Naive thymus-derived CD4-positive, alpha-beta T cell (primary cell): ENCODE measurements around the gene PARM1. TPM values are rescaled to one million over a fixed set of nuclear protein-coding genes. Genes with fewer than 3 reads are reported as not detected.

Source experiments
- ATAC-seq: fragments of 150-1000 bp; cut with Tn5 transposase; 2 replicates; pipeline ENCODE4 v1.10.0; 2021; ENCODE audit warnings: mild to moderate bottlenecking, moderate library complexity
- CTCF ChIA-PET: fragments of 350-600 bp; sonication (Branson Sonifier 250); formaldehyde crosslinking; loops from one replicate; lab custom pipeline; 2021; ENCODE audit warnings: antibody characterized with exemption; lab: Charles Lee
- POLR2A ChIA-PET: fragments of 350-600 bp; sonication (Branson Sonifier 250); formaldehyde crosslinking; loops from one replicate; lab custom pipeline; 2021; ENCODE audit warnings: antibody characterized with exemption, inconsistent platforms; lab: Charles Lee
- DNase-seq, 9 donors: peaks; one replicate each; pipeline versions ENCODE4 v3.0.0 to v3.0.0-alpha.2; 2020 to 2022; ENCODE audit warnings: mixed read lengths in 1 of 9
- H3K27ac ChIP-seq: one replicate; pipeline ENCODE4 v1.7.0; 2013; ENCODE audit warnings: mild to moderate bottlenecking, low read depth, low read length, moderate library complexity
- H3K27me3 ChIP-seq, 2 donors: one replicate each; pipeline ENCODE4 v1.7.0; 2013; ENCODE audit warnings: low read length in 2 of 2, mild to moderate bottlenecking in 2 of 2, moderate library complexity in 2 of 2; ENCODE audit not compliant: control insufficient read depth in 2 of 2, insufficient read depth in 2 of 2
- H3K36me3 ChIP-seq, 3 experiments: 1 replicate in 2 of 3; 2 replicates in 1 of 3; pipeline ENCODE4 v1.7.0; 2013; ENCODE audit warnings: low read length in 3 of 3, mild to moderate bottlenecking in 3 of 3, moderate library complexity in 1 of 3; ENCODE audit not compliant: insufficient read depth in 3 of 3, control insufficient read depth in 2 of 3
- H3K4me1 ChIP-seq, 2 donors: one replicate each; pipeline ENCODE4 v1.7.0; 2013; ENCODE audit warnings: low read length in 2 of 2, mild to moderate bottlenecking in 2 of 2, moderate library complexity in 1 of 2; ENCODE audit not compliant: control insufficient read depth in 2 of 2, insufficient read depth in 2 of 2
- H3K4me3 ChIP-seq: 2 replicates; pipeline ENCODE4 v1.7.0; 2013; ENCODE audit warnings: mild to moderate bottlenecking, low read length
- H3K9me3 ChIP-seq, 3 experiments: 1 replicate in 2 of 3; 2 replicates in 1 of 3; pipeline ENCODE4 v1.7.0; 2013; ENCODE audit warnings: low read length in 3 of 3; ENCODE audit not compliant: control insufficient read depth in 2 of 3
- H3K27ac Mint-ChIP-seq, 9 donors: one replicate each; pipeline ENCODE4 v1.8.0; 2020 to 2022; ENCODE audit warnings: mixed read lengths in 9 of 9, mild to moderate bottlenecking in 8 of 9, moderate library complexity in 5 of 9, inconsistent platforms in 2 of 9
- H3K27me3 Mint-ChIP-seq, 5 donors: one replicate each; pipeline ENCODE4 v1.8.0; 2021 to 2022; ENCODE audit warnings: mixed read lengths in 5 of 5, mild to moderate bottlenecking in 1 of 5
- H3K36me3 Mint-ChIP-seq, 5 donors: one replicate each; pipeline ENCODE4 v1.8.0; 2020 to 2022; ENCODE audit warnings: mixed read lengths in 5 of 5, mild to moderate bottlenecking in 3 of 5, inconsistent platforms in 1 of 5
- H3K4me1 Mint-ChIP-seq, 7 donors: one replicate each; pipeline ENCODE4 v1.8.0; 2020 to 2022; ENCODE audit warnings: mixed read lengths in 7 of 7, mild to moderate bottlenecking in 3 of 7, inconsistent platforms in 1 of 7
- H3K4me3 Mint-ChIP-seq, 10 donors: one replicate each; pipeline ENCODE4 v1.8.0; 2020 to 2022; ENCODE audit warnings: mild to moderate bottlenecking in 10 of 10, mixed read lengths in 10 of 10, moderate library complexity in 6 of 10, inconsistent platforms in 2 of 10
- H3K9me3 Mint-ChIP-seq, 11 donors: one replicate each; pipeline ENCODE4 v1.8.0; 2020 to 2022; ENCODE audit warnings: mixed read lengths in 11 of 11, mild to moderate bottlenecking in 4 of 11, inconsistent platforms in 1 of 11, moderate library complexity in 1 of 11
- intact Hi-C, 2 donors: fragments of 100-400 bp; cut with micrococcal nuclease; formaldehyde crosslinking; loops; one replicate each; pipeline ENCODE4 v1.15.1; 2023
- polyA plus RNA-seq, 2 donors: library from polyadenylated mRNA; unstranded; fragments of 300-500 nt; fragmentation: Illumina TruSeq; gene quantifications; one replicate each; pipeline ENCODE4 v1.2.3, GENCODE V29; 2021
- total RNA-seq, 6 experiments: library from RNA in 5 of 6; stranded (reverse) in 5 of 6; gene quantifications; 1 replicate in 5 of 6; 2 replicates in 1 of 6; pipeline ENCODE4 v1.2.3 and lab custom pipeline; 2021 to 2026

Gene PARM1
- total and polyA plus RNA-seq, 7 experiments from 2014 or later = 0.03 to 0.91 (median 0.26) TPM; not detected in 3

DNA sequence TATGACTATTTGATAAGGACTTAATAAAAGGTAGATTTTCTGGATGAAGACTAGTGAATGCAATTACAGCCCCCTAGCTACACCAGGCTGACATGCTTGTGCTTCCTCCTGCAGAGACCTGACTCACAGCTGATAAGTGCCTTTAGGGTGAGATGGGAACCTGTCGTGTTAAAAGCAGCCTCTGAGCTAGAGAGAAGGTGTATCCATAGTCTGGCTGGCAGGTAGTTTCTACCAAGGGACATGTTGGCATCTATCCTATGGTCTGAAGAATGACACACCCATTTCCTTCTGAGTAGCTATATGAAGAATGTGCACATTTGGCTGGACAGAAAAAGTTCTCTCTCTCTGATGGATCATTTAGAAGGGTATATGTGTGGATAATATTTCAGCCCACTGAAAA lies 64.1 kb downstream of the PARM1 start:
- Mint-ChIP-seq H3K36me3 (no peaks in the 10 kb centered on the region), H3K27me3 (no peaks in the 10 kb centered on the region), H3K27ac (no peak overlapping the region), H3K4me3 (no peak overlapping the region), H3K9me3 (peaks cover 0 to 4% (median 0%) of the 10 kb centered on the region in 11 donors), H3K4me1 (no peaks in the 10 kb centered on the region)
- no peak for ATAC-seq
- Histone ChIP-seq H3K36me3 (no peaks in the 10 kb centered on the region), H3K27me3 (no peaks in the 10 kb centered on the region), H3K9me3 (no peaks in the 10 kb centered on the region), H3K4me3 (no peak overlapping the region), H3K4me1 (no peaks in the 10 kb centered on the region), H3K27ac (no peak overlapping the region)
- no peak for DNase-seq
- intact Hi-C loops = no loop called here
- POLR2A ChIA-PET = no interaction called here
- CTCF ChIA-PET = no interaction called here

DNA sequence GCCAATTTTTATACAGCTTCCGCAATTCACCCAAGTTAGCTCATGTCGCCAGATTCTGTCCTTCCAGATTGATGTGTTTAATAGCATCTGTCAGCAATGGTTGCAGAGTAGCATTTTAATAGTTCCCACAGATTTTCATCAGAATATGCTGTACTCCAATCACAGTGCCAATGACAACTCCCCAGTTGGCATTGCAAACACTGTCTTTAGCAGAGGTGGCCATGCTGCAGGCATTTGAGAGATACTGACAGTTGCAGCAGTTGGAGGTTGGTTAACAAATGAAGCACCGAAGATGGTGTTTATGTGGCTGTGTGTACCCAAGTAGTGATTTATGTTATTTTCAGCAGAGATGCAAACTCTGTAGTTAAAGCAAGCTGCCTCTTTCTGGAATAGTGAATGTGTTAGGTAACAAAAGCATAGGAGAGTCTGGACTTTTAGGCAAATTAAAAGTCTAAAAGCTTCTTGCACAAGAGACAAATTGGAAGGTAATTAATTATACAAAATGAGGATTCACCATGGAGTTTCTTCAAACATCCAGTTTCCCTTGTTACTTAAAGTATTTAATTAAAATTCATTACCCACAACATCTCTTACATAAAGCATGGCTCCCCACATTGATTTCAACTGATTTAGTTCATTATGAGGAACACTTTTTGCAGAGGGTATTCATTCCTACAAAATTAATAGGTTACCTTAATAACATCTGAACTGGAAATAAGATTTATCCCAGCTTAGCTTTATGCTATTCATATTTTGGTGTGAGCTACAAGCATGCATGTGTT lies 65.2 kb downstream of the PARM1 start:
- Histone ChIP-seq H3K27ac (no peak overlapping the region), H3K9me3 (no peaks in the 10 kb centered on the region), H3K36me3 (no peaks in the 10 kb centered on the region), H3K27me3 (no peaks in the 10 kb centered on the region), H3K4me1 (no peaks in the 10 kb centered on the region), H3K4me3 (no peak overlapping the region)
- Mint-ChIP-seq H3K27ac (no peak overlapping the region), H3K4me3 (no peak overlapping the region), H3K9me3 (peaks cover 0 to 4% (median 0%) of the 10 kb centered on the region in 11 donors), H3K36me3 (no peaks in the 10 kb centered on the region), H3K4me1 (no peaks in the 10 kb centered on the region), H3K27me3 (peaks cover 0 to 4% (median 0%) of the 10 kb centered on the region in 5 donors)
- ChIA-PET CTCF (no interaction called here), POLR2A (no interaction called here)
- ATAC-seq (no peak), DNase-seq (no peak)
- intact Hi-C loops = no loop called here

DNA sequence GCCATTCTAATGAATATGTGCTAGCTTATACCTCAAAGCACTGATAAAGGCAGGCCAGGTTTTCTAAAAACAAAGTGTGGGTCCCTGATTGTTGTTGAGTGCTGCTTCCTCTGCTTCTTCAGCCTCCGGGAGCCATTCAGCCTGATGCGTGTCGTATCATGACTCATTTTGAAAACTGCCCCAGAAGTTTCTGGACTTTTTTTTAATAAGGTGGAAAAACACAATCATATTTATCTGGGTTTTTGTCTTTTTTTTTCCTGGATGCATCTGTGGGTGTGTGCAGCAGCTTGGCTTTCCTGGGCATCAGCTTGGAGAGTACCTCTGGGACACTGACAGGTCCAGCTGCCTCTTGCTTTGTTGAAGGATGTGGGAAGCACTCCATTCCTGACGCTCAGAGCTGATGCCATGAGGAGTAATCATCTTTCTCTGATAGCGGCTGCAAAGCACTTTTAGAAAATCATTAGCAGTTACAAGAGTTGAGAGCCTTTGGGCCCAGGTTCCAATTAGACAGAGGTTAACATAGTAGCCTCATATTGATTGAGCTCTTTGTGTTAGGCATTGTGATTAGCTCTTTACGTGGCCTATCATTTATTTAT lies 66.9 kb downstream of the PARM1 start:
- ATAC-seq = no peak
- CTCF ChIA-PET = no interaction called here
- H3K9me3 ChIP-seq = no peaks in the 10 kb centered on the region
- intact Hi-C loops = no loop called here
- no peak overlapping the region for H3K27ac ChIP-seq
- peaks cover 0 to 8% (median 0%) of the 10 kb centered on the region in 5 donors for H3K27me3 Mint-ChIP-seq
- H3K9me3 Mint-ChIP-seq = peaks cover 0 to 5% (median 0%) of the 10 kb centered on the region in 11 donors
- no peak overlapping the region for H3K4me3 Mint-ChIP-seq
- no peaks in the 10 kb centered on the region for H3K4me1 ChIP-seq
- POLR2A ChIA-PET = no interaction called here
- H3K27ac Mint-ChIP-seq = no peak overlapping the region
- no peaks in the 10 kb centered on the region for H3K27me3 ChIP-seq
- H3K4me1 Mint-ChIP-seq = no peaks in the 10 kb centered on the region
- no peak overlapping the region for H3K4me3 ChIP-seq
- H3K36me3 ChIP-seq = no peaks in the 10 kb centered on the region
- no peaks in the 10 kb centered on the region for H3K36me3 Mint-ChIP-seq
- DNase-seq = no peak

DNA sequence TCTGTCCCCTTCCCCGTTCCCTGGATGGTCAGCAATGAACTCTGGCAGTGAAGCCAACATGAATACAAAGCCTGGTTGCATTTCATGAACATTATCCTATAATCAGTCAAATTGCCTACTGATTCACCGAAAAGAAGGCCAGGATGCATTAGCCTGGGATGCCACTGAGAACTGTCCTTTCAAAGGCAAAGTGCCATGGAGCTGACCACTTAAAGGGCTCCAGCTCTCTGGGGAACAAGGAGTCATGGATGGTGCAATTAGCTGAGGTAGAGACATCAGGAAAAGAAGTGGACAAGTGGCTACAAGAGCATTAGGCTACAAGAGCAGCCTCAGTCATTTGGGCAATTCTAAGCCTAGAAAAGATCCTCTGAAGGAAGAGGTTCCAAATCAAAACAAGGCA lies 69.0 kb downstream of the PARM1 start:
- Histone ChIP-seq H3K4me3 (no peak overlapping the region), H3K27me3 (no peaks in the 10 kb centered on the region), H3K27ac (no peak overlapping the region), H3K36me3 (no peaks in the 10 kb centered on the region), H3K4me1 (no peaks in the 10 kb centered on the region), H3K9me3 (no peaks in the 10 kb centered on the region)
- H3K27ac Mint-ChIP-seq = no peak overlapping the region
- ChIA-PET CTCF (no interaction called here), POLR2A (no interaction called here)
- no peaks in the 10 kb centered on the region for H3K36me3 Mint-ChIP-seq
- H3K4me1 Mint-ChIP-seq = no peaks in the 10 kb centered on the region
- DNase-seq (no peak), ATAC-seq (no peak)
- intact Hi-C loops = no loop called here
- no peak overlapping the region for H3K4me3 Mint-ChIP-seq
- peaks cover 0 to 8% (median 0%) of the 10 kb centered on the region in 5 donors for H3K27me3 Mint-ChIP-seq
- peaks cover 0 to 17% (median 2%) of the 10 kb centered on the region in 11 donors for H3K9me3 Mint-ChIP-seq

DNA sequence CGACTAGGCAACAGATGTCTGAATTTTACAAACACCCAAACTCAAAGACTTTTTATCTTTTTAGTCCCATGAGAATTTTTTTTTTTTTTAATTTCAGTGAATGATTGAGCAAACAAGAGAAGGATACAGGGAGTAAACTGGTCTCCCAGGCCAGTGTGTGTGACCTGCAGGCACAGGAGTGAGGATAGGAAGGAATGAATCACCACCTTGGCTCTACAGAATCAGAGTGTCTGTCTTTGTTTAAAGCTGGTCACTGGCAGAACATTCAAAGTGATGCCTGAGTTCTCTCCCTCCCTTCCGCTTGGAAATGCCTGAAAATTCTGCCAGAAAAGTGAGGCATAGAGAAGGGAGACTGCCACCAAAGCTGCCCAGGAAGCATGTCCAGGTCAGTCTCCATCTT lies 69.5 kb downstream of the PARM1 start:
- no peak overlapping the region for H3K4me3 Mint-ChIP-seq
- Histone ChIP-seq H3K4me1 (no peaks in the 10 kb centered on the region), H3K27ac (no peak overlapping the region), H3K4me3 (no peak overlapping the region), H3K36me3 (no peaks in the 10 kb centered on the region), H3K27me3 (no peaks in the 10 kb centered on the region), H3K9me3 (no peaks in the 10 kb centered on the region)
- POLR2A ChIA-PET = no interaction called here
- peaks cover 0 to 22% (median 4%) of the 10 kb centered on the region in 11 donors for H3K9me3 Mint-ChIP-seq
- no peak for ATAC-seq
- intact Hi-C loops = no loop called here
- peaks cover 0 to 8% (median 0%) of the 10 kb centered on the region in 5 donors for H3K27me3 Mint-ChIP-seq
- H3K4me1 Mint-ChIP-seq = no peaks in the 10 kb centered on the region
- no peak for DNase-seq
- no peak overlapping the region for H3K27ac Mint-ChIP-seq
- peaks cover 0 to under 1% (median 0%) of the 10 kb centered on the region in 5 donors for H3K36me3 Mint-ChIP-seq
- CTCF ChIA-PET = no interaction called here

DNA sequence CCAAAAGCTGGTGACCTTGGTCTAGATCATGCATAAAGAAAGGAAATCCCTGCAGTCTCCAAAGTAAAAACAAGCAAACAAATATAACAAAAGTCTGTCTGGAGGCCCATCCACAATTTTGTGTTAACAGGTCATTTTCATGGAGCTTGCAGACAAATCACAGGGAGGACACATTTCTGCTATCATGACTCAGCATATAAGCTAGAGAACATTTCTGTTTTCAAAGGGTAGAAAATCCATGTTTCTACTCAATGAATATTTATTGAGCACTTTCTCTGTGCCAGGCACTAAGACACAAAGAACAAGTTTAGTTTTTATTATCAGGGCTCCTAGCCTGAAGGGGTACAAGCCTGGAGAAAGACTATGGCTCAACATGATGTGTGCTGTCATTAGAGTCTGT lies 71.1 kb downstream of the PARM1 start:
- Histone ChIP-seq H3K9me3 (no peaks in the 10 kb centered on the region), H3K4me1 (no peaks in the 10 kb centered on the region), H3K27me3 (no peaks in the 10 kb centered on the region), H3K4me3 (no peak overlapping the region), H3K36me3 (no peaks in the 10 kb centered on the region), H3K27ac (no peak overlapping the region)
- no peaks in the 10 kb centered on the region for H3K4me1 Mint-ChIP-seq
- CTCF ChIA-PET = no interaction called here
- no peak overlapping the region for H3K4me3 Mint-ChIP-seq
- no peak overlapping the region for H3K27ac Mint-ChIP-seq
- H3K27me3 Mint-ChIP-seq = peaks cover 0 to 8% (median 0%) of the 10 kb centered on the region in 5 donors
- ATAC-seq (no peak), DNase-seq (no peak)
- POLR2A ChIA-PET = no interaction called here
- intact Hi-C loops = no loop called here
- H3K9me3 Mint-ChIP-seq = peaks cover 2 to 35% (median 9%) of the 10 kb centered on the region in 11 donors
- H3K36me3 Mint-ChIP-seq = peaks cover 0 to 4% (median 0%) of the 10 kb centered on the region in 5 donors
